Fibroblast of peridontal ligament (primary cell): Measurements from ENCODE around the gene NT5C3B.
A peak's percentile ranks its signal among the peaks of the same experiment; 100 is the strongest.
"Not testable (repeated sequence)": the region's sequence is repeated elsewhere in the genome, so short reads cannot be mapped to it uniquely, and the experiment has no call there.

Experiments
- DNase-seq: peaks from one replicate; pipeline ENCODE4 v3.0.0-alpha.2; 2010; ENCODE audit errors: extremely low read depth

The NT5C3B gene

DNA sequence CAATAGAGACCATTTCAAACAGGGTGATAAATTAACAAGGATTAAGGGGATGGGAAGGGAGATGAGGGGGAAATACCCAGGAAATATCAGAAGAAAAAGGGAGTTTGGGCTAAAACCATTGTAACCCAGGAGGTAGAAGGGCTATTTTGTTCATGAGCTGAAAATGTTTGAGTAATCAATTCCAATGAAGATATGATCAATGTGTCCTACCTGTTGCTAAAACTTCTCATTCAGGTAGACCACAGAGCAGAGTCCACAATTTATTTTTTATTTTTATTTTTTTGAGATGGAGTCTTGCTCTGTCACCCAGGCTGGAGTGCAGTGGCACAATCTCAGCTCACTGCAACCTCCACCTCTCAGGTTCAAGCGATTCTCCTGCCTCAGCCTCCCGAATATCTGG, 3.4 kb upstream of the NT5C3B start:
- not testable (repeated sequence) for DNase-seq

DNA sequence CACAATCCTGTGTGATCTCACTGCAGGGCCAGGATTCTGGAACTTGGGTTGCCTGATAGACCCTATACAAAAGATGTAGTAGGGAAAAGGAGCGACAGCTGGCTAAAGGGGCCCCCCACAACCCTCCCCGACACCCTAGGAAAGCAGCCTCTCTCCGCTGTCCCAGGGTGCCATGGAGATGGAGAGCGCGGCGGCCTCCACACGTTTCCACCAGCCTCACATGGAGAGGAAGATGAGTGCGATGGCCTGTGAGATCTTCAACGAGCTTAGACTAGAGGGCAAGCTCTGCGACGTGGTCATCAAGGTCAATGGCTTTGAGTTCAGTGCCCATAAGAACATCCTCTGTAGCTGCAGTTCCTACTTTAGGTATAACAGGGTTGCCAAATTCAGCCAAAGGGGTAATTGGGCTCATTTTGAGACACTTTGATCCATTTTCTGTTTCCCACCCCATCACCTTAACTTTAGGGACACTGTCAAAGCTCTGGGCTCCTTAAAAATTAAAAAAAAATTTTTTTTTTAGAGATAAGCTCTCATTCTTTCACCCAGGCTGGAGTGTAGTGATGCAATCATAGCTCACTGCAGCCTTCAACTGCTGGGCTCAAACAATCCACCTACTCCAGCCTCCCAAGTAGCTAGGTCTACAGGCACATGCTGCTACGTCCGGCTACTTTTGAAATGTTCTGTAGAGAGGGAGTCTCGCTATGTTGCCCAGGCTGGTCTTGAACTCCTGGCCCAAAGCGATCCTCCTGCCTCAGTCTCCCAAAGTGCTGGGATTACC, 1.9 kb upstream of the NT5C3B start, which contains the start of gene KLHL10:
Gene KLHL10 (plus strand): TSS at position 65 of the 778 bp plus-strand sequence. CDS start 108 bp downstream, at position 173.
- no peak for DNase-seq

DNA sequence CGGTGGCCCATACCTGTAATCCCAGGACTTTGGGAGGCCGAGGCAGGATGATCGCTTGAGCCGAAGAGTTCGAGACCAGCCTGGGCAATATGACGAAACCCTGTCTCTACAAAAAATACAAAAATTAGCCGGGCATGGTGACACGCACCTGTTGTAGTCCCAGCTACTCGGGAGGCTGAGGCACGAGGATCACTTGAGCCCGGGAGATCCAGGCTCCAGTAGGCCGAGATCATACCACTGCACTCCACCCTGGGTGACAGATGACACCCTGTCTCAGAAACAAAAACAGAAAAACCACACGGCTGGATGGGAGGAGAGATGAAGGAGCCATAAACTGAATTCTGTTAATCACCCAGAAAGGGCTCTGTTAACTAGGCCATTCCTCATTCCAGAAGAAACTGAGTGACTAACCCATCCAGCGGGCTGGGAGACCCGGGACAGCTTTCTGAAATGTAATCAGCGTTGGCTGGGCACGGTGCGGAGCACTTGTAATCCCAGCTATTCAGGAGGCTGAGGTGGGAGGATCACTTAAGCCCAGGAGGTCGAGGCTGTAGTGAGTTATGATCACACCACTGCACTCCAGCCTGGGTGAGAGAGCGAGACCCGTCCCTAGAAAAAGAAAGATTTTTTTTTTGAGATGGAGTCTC, 641 bp upstream of the NT5C3B start:
- DNase-seq = no peak

DNA sequence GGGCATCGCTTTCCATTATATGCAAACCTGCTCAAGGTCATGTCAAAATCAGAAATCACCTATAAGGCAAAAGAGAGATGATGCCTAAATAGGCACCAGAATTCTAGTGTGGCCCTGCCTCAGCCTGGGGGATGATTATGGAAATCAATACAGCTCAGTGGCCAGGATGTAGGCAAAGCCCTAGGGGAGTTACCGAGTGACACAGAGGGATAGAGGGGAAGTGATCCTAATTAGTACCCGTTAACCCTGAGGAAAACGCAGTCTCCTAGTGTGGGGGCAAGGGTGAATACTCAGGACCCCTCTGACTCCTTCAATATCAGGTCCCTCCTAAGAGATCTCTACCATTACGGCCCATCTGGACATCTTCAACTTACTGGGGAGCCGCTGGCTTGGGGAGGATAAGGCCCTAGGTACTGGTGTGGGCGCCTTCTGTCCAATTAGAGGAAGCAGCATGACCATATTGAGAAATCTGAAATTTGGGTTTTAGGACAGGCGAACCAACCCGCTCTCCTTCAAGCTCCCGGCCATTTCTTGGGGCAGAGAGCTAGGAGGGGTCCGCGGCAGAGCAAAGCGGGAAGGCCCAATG, 725 bp downstream of the NT5C3B start:
- DNase-seq = no peak

DNA sequence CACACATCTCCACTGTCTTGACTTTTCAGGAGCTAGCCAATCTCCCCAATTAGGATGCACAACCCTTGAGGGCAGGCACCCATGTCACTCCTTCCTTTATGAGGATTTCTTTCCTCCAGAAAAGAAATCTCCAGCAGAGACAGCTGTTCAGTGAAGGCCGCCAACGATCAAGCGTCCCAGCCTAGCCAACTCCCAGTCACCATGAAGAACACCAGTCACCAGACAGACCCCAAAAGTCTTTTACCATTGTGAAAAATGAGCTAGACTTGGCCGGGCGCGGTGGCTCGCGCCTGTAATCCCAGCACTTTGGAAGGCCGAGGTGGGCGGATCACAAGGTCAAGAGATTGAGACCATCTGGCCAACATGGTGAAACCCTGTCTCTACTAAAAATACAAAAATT, 6.1 kb downstream of the NT5C3B start:
- DNase-seq = not testable (repeated sequence)

DNA sequence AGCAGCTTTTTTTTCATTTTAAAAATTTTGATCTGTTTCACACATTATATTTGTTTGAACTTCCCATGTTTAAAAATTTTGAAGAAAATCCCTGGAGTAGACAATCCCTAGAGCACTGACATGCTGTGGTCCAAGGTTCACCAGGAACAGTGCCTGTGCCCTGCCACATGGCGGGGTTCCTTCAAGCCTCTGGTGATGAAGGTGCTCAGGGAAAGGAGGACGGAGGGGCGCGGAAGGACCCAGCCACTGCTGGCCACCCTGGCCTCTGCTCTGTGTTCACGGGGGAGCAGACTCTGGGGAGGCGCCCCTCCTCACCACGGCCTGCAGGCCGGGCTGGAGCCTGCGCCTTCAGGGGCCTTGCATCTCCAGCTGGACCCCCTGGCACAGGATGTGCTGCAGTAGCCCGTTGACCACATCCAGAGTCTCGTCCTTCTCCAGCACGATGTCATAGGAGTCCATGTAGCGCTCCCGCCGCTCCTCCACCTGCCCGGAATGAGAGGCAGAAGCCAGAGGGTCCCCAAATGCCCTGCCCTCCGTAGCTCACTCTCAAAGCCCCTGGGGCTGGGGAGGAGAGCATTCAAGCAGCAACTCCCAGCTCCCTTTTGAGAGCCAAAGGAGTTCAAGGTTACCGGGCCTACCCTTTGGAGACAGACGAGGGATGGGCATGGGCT, 10.7 kb downstream of the NT5C3B start:
- no peak for DNase-seq

DNA sequence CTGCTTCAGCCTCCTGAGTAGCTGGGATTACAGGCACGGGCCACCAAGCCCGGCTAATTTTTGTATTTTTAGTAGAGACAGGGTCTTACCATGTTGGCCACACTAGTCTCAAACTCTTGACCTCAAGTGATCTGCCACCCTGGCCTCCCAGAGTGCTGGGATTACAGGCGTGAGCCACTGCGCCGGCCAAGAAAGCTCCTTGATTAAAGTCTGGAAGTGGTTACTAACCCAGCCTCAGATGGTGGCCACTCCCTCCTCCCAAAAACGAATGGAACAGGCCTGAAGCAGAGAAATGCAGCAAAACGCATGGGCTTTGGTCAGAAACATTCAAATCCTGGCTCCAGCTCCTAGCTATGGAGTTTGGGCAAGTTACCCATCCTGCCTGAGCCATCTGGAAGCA, 11.9 kb downstream of the NT5C3B start:
- DNase-seq = peak; percentile 79

DNA sequence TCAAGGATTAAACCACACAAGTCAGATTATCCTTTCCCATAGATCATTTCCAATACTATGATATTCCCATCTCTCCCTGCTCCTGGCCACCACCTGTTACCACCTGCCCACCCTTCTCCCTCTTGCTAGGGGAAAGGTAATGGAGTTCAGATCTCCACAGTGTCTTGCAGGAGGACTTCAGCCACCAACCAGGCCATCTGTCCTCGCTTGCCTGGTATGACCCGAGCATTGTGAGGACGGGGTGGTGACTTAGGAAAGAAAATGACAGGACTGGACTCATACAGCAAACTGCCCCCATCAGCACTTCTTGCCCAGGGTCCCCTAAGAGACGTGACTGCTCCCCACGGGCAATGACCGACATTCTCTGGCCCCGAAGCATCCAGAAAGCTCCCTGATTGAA, 12.5 kb downstream of the NT5C3B start:
- no peak for DNase-seq

DNA sequence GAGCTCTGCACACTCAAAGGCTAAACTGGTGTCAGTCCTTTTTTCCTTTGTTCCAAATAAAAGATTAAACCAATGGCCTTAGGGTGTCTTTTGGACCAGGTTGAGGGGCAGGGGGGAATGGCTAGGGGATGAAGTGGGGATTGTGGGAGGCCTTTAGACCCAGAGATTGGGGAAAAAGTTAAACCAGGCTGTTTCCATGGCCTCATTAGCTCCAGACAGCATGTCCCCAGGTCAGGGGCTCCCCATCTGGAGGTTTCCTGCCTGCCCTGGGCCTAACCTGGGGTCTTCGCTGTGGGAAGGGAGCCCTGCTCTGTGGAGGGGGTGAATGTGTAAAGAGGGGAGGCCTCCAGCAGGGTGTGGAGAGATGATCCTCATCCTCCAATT, 12.9 kb downstream of the NT5C3B start:
- no peak for DNase-seq

DNA sequence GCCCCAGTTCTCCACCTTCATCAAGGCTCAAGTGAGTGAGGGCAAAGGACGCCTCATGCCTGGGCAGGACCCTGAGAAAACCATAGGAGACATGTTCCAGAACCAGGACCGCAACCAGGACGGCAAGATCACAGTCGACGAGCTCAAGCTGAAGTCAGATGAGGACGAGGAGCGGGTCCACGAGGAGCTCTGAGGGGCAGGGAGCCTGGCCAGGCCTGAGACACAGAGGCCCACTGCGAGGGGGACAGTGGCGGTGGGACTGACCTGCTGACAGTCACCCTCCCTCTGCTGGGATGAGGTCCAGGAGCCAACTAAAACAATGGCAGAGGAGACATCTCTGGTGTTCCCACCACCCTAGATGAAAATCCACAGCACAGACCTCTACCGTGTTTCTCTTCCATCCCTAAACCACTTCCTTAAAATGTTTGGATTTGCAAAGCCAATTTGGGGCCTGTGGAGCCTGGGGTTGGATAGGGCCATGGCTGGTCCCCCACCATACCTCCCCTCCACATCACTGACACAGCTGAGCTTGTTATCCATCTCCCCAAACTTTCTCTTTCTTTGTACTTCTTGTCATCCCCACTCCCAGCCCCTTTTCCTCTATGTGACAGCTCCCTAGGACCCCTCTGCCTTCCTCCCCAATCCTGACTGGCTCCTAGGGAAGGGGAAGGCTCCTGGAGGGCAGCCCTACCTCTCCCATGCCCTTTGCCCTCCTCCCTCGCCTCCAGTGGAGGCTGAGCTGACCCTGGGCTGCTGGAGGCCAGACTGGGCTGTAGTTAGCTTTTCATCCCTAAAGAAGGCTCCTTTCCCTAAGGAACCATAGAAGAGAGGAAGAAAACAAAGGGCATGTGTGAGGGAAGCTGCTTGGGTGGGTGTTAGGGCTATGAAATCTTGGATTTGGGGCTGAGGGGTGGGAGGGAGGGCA, 13.6 kb downstream of the NT5C3B start:
- DNase-seq = no peak

DNA sequence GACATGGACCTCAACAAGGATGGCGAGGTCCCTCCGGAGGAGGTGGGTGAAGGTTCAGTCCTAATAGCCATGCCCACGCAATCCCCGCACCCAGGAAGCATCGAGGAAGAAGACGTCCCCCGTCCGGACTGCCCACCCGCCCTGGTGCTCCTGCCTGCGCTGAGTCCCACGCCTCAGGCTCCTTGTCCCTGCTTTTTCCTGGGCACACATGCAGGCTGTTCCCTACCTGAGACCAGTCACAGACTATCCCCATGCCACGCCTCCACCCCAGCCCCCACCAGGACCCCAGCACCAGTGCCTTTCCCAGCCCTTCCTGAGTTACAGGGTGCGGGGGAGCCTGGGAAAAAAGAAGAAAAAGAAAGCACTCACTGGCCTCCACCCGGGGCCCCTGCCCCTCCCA, 14.3 kb downstream of the NT5C3B start:
- DNase-seq = no peak

DNA sequence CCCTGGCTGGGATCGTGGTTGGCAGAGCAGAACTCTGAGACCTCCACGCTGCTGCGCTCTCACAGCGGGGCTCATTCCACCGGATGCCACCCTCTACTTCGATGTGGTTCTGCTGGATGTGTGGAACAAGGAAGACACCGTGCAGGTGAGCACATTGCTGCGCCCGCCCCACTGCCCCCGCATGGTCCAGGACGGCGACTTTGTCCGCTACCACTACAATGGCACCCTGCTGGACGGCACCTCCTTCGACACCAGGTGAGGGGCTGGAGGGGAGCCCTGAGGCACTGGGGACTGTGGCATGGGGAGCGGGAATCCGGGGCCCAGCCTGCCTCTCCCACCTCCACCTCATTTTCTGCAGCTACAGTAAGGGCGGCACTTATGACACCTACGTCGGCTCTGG, 18.0 kb downstream of the NT5C3B start:
- DNase-seq = no peak

DNA sequence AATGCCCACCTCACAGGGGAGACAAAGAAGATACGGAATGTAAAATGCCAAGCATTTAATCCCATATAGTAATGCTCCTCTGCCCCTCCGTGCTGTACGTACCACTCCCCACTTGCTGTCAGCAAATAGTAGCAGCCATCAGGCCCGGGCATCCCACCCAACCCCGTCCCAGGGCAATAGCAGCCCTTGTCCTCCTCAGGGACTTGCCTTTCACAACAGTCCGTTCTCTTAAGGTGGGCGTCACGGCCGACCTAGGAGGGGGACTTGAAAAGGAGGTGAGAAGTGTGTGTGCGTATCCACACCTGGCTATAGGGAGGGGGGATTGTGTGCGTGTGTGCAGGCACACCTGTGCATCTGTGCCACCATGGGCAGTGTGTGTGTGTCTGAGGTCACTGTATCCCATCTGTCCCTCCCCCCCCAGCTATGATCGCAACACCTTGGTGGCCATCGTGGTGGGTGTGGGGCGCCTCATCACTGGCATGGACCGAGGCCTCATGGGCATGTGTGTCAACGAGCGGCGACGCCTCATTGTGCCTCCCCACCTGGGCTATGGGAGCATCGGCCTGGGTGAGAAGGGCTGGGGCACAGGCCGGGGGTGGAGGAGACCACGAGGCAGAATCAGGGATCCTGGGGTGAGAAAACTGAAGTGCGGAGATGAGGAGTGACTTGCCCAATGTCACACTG, 19.3 kb downstream of the NT5C3B start:
- no peak for DNase-seq

DNA sequence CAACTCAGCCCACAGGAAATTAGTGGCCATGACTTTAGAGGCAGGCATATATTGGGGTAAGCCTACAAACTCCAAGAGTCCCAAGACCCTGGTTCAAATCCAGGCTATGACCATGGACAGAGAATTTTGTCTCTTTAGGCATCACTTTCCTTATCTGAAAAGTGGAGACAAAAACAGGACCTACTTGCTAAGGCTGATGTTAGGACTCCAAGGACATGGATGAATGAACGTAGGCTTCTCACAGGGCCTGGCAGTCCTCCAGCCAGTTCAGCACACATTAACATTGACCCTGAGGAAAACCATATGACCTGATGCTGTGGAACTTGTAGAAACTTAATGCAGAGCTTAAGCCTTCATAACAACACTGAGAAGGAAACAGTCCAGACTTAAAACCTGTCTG, 21.8 kb downstream of the NT5C3B start:
- DNase-seq = peak; percentile 55

DNA sequence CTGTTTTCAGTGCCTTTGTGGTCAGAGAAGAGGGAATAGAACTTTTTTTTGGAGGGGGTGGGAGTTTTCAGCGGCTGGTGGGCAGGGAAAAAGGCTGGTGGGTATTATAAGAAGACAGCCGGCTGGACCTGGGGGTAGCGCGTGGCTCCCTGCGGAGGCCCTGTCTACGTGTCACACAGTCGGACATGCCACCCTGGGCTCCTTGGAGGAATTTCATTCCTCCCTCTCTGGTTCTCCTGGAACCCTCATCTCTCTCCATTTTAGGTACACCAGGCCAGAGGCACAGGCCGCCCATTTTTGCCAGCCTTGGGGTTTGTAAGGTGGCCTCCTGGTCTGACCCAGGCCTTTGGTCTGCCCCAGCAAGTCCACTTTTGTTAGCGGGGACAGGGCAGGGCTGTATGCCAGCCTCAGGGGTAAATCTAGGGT, 22.3 kb downstream of the NT5C3B start:
- no peak for DNase-seq

DNA sequence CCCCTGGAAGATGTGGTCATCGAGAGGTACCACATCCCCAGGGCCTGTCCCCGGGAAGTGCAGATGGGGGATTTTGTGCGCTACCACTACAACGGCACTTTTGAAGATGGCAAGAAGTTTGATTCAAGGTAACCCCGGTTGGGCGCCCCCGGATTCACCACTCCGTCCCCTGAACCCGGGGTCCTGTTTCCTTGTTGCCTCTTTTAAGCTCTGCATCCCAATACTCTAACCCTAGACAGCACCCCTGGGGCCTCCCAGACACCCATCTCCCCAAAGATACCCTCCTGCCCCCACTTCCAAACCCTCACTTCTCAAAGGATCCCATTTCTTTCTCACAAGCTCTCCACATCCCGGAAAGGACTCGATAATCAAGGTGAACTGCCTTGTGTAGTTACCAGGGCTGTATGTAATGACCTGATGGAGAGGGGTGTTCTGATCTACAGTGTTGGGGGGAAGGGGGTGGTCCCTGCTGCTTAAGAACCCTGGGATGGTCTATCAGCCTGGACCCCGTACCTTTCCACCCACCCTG, 22.8 kb downstream of the NT5C3B start:
- DNase-seq = no peak

DNA sequence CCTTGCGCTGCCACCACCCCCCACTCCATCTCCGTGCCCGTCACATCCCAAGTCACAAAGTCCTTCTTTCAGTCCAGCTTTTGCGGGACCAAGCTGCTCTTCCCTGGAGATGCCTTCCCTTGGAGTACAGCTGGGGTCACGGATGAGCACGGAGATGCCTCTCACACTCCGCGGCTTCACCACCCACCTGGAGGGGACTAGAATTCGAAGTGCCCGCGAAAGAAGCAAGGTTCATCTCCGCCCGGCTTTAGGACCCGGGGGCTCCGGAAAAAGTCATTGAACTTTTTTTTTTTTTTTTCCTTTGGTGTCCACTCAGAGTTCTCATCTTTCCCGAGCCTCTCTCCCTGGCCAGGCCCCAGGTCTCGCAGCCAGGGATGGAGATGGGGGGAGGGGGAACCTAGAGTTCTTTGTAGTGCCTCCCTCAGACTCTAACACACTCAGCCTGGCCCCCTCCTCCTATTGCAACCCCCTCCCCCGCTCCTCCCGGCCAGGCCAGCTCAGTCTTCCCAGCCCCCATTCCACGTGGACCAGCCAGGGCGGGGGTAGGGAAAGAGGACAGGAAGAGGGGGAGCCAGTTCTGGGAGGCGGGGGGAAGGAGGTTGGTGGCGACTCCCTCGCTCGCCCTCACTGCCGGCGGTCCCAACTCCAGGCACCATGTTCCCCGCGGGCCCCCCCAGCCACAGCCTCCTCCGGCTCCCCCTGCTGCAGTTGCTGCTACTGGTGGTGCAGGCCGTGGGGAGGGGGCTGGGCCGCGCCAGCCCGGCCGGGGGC, 23.5 kb downstream of the NT5C3B start, which contains the start of gene FKBP10:
Gene FKBP10 (plus strand): TSS at position 624 of the 771 bp plus-strand sequence. CDS start 31 bp downstream, at position 655.
- DNase-seq = peak; percentile 86

DNA sequence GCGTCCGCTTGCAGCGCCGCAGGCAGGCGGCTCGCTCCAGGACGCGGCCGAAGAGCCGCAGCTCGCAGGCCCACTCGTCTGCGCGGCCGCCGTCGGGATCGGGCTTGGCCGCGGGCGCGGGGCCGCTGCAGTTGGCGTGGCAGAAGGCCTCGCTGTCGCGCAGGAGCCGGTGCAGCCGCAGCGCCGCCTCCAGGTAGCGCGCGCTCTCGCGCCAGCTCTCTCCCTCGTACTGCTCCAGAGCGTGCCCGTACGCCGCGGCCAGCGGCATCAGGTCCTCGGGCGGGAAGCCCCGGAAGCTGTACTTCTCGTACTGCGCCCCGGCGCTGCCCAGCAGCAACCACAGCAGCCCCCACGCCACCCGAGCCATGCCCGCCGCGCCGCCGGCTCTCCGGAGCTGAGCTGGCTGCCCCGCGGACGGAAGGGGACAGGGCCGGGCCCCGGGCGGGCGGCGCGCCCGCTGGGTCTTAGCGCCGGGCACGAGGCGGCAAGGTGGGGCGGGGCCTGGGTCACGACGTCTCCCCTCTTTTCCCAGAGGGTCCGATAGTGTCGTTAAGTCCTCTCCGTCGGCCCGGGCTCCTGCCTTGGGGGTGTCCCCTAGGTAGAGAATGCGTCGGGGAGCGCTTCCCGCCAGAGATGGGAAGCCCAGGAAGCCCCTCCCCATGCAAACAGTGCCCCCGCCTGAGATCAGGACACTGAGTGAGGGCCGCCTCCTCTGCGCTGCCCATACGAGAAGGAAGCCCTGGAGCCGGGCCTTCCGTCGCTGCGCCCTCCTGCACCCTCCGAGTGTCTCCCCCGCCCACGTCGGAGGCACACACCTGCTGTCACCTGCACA, 24.3 kb downstream of the NT5C3B start, which contains the start of gene P3H4:
Gene P3H4 (minus strand): TSS at position 401 of the 832 bp plus-strand sequence. CDS start 34 bp downstream, at position 367.
- peak; percentile 68 for DNase-seq
